Measurements from ENCODE around the gene GAGE12G. TPM values are rescaled to one million over a fixed set of nuclear protein-coding genes. Genes with fewer than 3 reads are reported as not detected.
"Not testable (repeated sequence)": the region's sequence is repeated elsewhere in the genome, so short reads cannot be mapped to it uniquely, and the experiment has no call there.

GAGE12G gene, protein sequence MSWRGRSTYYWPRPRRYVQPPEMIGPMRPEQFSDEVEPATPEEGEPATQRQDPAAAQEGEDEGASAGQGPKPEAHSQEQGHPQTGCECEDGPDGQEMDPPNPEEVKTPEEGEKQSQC
- not detected in 2 replicates for total RNA-seq

DNA sequence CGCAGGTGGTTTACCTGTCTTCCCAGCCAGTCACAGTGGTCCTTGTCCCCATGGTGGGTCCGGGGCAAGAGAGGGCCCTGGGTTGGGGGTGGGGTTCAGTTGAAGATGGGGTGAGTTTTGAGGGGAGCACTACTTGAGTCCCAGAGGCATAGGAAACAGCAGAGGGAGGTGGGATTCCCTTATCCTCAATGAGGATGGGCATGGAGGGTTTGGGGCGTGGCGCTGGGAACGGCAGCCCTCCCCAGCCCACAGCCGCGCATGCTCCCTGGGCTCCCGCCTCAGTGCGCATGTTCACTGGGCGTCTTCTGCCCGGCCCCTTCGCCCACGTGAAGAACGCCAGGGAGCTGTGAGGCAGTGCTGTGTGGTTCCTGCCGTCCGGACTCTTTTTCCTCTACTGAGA is at the start of gene GAGE12G:
TSS of gene GAGE12G (plus strand) at position 301 of the 400 bp plus-strand sequence. CDS start 1,155 bp downstream, outside the sequence.
- DNase-seq (ENCODE audit: low read depth) = not testable (repeated sequence)

DNA sequence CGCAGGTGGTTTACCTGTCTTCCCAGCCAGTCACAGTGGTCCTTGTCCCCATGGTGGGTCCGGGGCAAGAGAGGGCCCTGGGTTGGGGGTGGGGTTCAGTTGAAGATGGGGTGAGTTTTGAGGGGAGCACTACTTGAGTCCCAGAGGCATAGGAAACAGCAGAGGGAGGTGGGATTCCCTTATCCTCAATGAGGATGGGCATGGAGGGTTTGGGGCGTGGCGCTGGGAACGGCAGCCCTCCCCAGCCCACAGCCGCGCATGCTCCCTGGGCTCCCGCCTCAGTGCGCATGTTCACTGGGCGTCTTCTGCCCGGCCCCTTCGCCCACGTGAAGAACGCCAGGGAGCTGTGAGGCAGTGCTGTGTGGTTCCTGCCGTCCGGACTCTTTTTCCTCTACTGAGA is 38.3 kb upstream of the GAGE12G start, which contains the start of gene GAGE12C:
TSS of gene GAGE12C (plus strand) at position 301 of the 400 bp plus-strand sequence. CDS start 1,155 bp downstream, outside the sequence.
- not testable (repeated sequence) for DNase-seq (ENCODE audit: low read depth)

DNA sequence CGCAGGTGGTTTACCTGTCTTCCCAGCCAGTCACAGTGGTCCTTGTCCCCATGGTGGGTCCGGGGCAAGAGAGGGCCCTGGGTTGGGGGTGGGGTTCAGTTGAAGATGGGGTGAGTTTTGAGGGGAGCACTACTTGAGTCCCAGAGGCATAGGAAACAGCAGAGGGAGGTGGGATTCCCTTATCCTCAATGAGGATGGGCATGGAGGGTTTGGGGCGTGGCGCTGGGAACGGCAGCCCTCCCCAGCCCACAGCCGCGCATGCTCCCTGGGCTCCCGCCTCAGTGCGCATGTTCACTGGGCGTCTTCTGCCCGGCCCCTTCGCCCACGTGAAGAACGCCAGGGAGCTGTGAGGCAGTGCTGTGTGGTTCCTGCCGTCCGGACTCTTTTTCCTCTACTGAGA is 28.8 kb upstream of the GAGE12G start, which contains the start of gene GAGE12D:
TSS of gene GAGE12D (plus strand) at position 301 of the 400 bp plus-strand sequence. CDS start 1,155 bp downstream, outside the sequence.
- not testable (repeated sequence) for DNase-seq (ENCODE audit: low read depth)

DNA sequence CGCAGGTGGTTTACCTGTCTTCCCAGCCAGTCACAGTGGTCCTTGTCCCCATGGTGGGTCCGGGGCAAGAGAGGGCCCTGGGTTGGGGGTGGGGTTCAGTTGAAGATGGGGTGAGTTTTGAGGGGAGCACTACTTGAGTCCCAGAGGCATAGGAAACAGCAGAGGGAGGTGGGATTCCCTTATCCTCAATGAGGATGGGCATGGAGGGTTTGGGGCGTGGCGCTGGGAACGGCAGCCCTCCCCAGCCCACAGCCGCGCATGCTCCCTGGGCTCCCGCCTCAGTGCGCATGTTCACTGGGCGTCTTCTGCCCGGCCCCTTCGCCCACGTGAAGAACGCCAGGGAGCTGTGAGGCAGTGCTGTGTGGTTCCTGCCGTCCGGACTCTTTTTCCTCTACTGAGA is 19.2 kb upstream of the GAGE12G start, which contains the start of gene GAGE12E:
TSS of gene GAGE12E (plus strand) at position 301 of the 400 bp plus-strand sequence. CDS start 1,155 bp downstream, outside the sequence.
- not testable (repeated sequence) for DNase-seq (ENCODE audit: low read depth)

DNA sequence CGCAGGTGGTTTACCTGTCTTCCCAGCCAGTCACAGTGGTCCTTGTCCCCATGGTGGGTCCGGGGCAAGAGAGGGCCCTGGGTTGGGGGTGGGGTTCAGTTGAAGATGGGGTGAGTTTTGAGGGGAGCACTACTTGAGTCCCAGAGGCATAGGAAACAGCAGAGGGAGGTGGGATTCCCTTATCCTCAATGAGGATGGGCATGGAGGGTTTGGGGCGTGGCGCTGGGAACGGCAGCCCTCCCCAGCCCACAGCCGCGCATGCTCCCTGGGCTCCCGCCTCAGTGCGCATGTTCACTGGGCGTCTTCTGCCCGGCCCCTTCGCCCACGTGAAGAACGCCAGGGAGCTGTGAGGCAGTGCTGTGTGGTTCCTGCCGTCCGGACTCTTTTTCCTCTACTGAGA is 9.7 kb upstream of the GAGE12G start, which contains the start of gene GAGE12F:
TSS of gene GAGE12F (plus strand) at position 301 of the 400 bp plus-strand sequence. CDS start 1,155 bp downstream, outside the sequence.
- DNase-seq (ENCODE audit: low read depth) = not testable (repeated sequence)

DNA sequence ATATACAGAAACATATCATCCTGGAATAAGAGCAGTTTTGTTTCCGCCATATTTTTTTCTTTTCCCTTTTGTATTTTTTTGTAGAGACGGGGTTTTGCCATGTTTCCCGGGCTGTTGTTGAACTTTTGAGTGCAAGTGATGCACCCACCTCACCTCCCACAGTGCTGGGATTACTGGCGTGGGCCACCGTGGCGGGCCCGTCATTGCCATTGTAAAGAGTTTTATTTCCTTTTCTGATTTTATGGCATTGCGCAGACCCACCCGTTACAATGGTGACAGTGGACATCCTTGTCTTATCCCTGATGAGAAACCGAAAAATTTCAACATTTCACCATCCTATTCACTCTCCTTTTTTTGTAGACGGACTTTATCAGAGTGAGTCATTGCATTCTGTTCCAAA is 1.5 kb upstream of the GAGE12G start:
- not testable (repeated sequence) for DNase-seq (ENCODE audit: low read depth)

DNA sequence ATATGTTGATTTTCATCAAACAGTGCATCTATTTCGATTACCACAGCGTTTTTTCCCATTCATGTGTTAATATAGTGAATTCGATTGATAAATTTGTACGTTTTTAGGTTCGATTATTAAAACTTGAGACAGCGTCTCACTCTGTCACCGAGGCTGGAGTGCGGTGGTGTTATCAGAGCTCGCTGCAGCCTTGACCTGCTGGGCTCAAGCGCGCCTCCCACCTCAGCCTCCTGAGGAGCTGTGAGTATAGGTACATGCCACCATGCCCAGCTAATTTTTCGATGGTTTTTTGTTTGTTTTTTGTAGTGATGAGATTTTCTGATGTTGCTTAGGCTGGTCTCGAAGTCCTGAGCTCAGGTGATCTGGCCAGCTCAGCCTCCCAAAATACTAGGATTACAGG is 1.0 kb upstream of the GAGE12G start:
- not testable (repeated sequence) for DNase-seq (ENCODE audit: low read depth)

DNA sequence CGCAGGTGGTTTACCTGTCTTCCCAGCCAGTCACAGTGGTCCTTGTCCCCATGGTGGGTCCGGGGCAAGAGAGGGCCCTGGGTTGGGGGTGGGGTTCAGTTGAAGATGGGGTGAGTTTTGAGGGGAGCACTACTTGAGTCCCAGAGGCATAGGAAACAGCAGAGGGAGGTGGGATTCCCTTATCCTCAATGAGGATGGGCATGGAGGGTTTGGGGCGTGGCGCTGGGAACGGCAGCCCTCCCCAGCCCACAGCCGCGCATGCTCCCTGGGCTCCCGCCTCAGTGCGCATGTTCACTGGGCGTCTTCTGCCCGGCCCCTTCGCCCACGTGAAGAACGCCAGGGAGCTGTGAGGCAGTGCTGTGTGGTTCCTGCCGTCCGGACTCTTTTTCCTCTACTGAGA is 9.4 kb downstream of the GAGE12G start, which contains the start of gene GAGE12H:
TSS of gene GAGE12H (plus strand) at position 301 of the 400 bp plus-strand sequence. CDS start 1,155 bp downstream, outside the sequence.
- DNase-seq (ENCODE audit: low read depth) = not testable (repeated sequence)

DNA sequence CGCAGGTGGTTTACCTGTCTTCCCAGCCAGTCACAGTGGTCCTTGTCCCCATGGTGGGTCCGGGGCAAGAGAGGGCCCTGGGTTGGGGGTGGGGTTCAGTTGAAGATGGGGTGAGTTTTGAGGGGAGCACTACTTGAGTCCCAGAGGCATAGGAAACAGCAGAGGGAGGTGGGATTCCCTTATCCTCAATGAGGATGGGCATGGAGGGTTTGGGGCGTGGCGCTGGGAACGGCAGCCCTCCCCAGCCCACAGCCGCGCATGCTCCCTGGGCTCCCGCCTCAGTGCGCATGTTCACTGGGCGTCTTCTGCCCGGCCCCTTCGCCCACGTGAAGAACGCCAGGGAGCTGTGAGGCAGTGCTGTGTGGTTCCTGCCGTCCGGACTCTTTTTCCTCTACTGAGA is 19.0 kb downstream of the GAGE12G start, which contains the start of gene GAGE2A:
TSS of gene GAGE2A (plus strand) at position 301 of the 400 bp plus-strand sequence. CDS start 1,155 bp downstream, outside the sequence.
- not testable (repeated sequence) for DNase-seq (ENCODE audit: low read depth)

DNA sequence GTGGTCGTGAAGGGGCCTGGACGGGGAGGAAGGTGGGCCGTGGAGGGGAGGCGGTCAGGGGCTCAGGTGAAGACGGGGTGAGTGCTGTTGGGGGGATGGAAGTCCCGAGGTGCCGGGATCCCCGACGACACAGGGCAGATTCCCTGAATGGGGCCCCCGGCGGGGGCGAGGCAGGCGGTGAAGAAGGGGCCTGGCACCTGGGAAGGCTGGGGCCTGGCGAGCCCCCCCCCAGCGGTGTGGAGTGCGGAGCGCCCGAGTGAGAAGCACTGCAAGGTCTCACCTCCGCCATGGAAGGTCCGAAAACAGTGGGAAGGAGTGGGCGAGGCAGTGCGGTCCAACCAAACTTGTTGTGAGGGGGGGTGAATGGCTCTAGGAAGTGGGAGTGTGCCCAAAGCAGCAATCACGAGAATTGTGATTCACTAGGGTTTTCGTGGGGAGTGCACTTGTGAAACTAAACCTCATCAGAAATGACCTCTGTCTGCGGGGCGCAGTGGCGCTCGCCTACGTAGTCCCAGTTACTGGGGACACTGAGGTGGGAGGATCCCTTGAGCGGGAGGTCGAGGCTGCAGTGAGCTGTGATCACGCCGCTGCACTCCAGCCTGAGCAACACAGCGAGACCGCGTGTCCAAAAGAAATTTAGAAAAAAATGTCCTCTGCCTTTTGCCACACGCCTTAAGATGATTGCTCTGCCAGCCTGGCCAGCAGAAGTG is 19.7 kb downstream of the GAGE12G start:
- DNase-seq (ENCODE audit: low read depth) = not testable (repeated sequence)

DNA sequence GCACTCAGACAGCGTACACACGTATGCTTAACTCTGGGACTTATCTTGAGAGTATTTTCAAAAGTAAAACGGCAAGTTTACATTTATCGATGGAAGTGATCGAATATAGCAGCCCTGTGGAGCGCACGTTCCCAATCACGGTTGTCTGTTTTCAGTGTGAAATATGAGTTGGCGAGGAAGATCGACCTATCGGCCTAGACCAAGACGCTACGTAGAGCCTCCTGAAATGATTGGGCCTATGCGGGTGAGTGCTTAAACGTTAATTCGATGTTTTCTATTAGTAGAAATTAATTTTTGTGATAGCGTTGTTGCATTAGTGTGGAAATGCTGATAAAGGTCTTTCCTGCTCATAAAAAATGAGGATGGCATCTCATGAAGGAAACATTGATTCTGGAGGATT is 20.3 kb downstream of the GAGE12G start:
- DNase-seq (ENCODE audit: low read depth) = not testable (repeated sequence)

DNA sequence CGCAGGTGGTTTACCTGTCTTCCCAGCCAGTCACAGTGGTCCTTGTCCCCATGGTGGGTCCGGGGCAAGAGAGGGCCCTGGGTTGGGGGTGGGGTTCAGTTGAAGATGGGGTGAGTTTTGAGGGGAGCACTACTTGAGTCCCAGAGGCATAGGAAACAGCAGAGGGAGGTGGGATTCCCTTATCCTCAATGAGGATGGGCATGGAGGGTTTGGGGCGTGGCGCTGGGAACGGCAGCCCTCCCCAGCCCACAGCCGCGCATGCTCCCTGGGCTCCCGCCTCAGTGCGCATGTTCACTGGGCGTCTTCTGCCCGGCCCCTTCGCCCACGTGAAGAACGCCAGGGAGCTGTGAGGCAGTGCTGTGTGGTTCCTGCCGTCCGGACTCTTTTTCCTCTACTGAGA is 28.5 kb downstream of the GAGE12G start, which contains the start of gene GAGE1:
TSS of gene GAGE1 (plus strand) at position 301 of the 400 bp plus-strand sequence. CDS start 1,155 bp downstream, outside the sequence.
- DNase-seq (ENCODE audit: low read depth) = not testable (repeated sequence)

DNA sequence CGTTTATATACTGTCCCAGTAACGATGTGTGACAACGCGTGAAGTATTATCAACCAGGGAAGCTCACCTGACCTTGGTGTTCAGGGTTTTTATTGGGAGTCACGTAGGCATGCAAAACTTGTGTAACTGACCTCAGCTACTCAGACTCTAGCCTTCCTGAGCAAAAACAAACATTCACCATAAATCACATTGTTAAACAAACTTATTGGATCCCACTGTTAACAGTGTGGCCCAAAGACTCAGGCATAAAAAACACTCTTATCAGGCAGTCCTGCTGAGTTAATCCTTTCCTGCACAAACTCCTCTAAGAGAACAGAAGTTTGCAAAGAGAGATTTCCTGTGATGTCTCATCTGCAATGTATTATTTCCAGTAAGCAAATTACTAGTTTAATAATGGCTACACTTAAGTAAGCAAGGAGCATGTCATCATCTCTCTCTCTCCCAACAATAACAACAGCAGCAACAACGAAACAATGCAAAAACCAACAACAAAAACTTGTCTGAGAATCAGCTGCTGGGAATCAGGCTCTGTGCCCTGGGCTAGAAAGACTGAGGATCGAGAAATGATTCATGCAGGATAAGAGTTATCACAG is 40.6 kb downstream of the GAGE12G start:
- DNase-seq (ENCODE audit: low read depth) = no peak

DNA sequence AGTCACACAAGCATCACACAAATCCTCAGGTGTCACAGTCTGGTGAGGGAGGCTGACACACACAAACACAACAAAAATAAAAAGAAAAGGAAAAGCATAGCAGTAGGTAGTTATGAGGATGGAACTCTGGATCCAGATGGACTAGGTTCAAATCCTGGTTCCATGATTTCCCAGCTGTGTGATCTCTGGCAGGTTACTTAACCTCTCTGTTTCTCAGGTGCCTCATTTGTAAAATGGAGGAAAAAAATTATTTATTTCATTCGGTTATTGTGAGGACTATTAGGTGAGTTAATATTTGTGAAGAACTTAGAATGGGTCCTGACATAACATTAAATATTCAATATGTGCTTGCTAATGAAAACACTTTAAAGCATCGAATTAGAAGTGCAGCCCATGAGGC is 48.4 kb downstream of the GAGE12G start:
- no peak for DNase-seq (ENCODE audit: low read depth)

Other genes with a start within 250 kb of the GAGE12G start
- not detected in 2 replicates for gene GAGE12J, start 248.4 kb upstream of the GAGE12G start, total RNA-seq
- gene GAGE13, start 238.8 kb upstream of the GAGE12G start, total RNA-seq = not detected in 2 replicates
- gene GAGE12C, start 38.2 kb upstream of the GAGE12G start, total RNA-seq = not detected in 2 replicates
- gene GAGE12D, start 28.7 kb upstream of the GAGE12G start, total RNA-seq = not detected in 2 replicates
- not detected in 2 replicates for gene GAGE12E, start 19.1 kb upstream of the GAGE12G start, total RNA-seq
- not detected in 2 replicates for gene GAGE12F, start 9.6 kb upstream of the GAGE12G start, total RNA-seq
- not detected in 2 replicates for gene GAGE12H, start 9.5 kb downstream of the GAGE12G start, total RNA-seq
- not detected in 2 replicates for gene GAGE2A, start 19.1 kb downstream of the GAGE12G start, total RNA-seq
- not detected in 2 replicates for gene GAGE1, start 28.6 kb downstream of the GAGE12G start, total RNA-seq
- not detected in 2 replicates for gene PAGE1, start 125.6 kb downstream of the GAGE12G start, total RNA-seq